Measurements from ENCODE around the gene MPP2. TPM values are rescaled to one million over a fixed set of nuclear protein-coding genes. Genes with fewer than 3 reads are reported as not detected.
A peak's percentile ranks its signal among the peaks of the same experiment; 100 is the strongest.

The MPP2 gene
- polyA plus RNA-seq, 1 of the 3 experiments (the other 2 are of a cell fraction) = 8.3 TPM

DNA sequence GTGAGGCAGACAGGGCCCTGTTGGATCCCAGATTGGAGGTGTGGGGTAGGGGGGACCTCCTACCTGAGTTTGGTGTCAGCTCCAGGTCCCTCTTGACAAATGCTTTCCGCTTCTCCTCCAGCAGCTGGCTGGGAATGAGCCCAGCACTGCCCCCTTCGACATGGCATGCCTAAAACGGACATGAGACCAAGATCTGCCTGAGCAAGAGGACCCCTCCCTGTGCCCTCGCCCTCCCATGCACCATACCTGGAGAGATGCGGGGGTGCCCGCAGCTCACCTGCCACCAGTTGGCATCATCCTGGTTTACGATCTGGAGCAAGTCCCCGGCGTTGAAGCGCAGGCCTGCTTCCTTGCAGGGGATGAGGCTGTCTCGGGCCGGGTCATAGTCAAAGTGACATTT is 26.2 kb downstream of the MPP2 start:
- TF ChIP-seq NRF1 (IDR thresholded peaks at IDR 0.05; ENCODE audit: low read depth, low read length) (no peak), NFIC (IDR thresholded peaks at IDR 0.05; ENCODE audit: borderline replicate concordance) (no peak), JUND (IDR thresholded peaks at IDR 0.05) (no peak), RAD21 (IDR thresholded peaks at IDR 0.05; ENCODE audit: low read length) (no peak)
- WGBS (ENCODE audit: low lambda C conversion rate) = 79% methylated on average over 5 of the region's 12 CpGs
- Histone ChIP-seq H3K36me3 (replicated peaks in 1 of 2; ENCODE audit: control insufficient read depth in 1 of 2, insufficient read depth in 2 of 2, low read length in 1 of 2) (no peaks in the 10 kb centered on the region), H3K9me2 (no peaks in the 10 kb centered on the region), H3K4me1 (ENCODE audit: control insufficient read depth in 1 of 2, insufficient read depth in 2 of 2, low read depth in 1 of 2, low read length in 1 of 2) (peaks cover 0 to 2% of the 10 kb centered on the region in 2 experiments; a peak in 1 of 4 replicates), H3K27ac (ENCODE audit: low read depth in 2 of 2, low read length in 1 of 2) (no peak overlapping the region), H3K79me2 (ENCODE audit: insufficient read depth) (no peaks in the 10 kb centered on the region), H2AFZ (ENCODE audit: low read depth) (no peak overlapping the region), H3K27me3 (ENCODE audit: insufficient read depth) (no peaks in the 10 kb centered on the region), H3K9ac (no peak overlapping the region), H3K4me2 (no peak overlapping the region), H4K20me1 (ENCODE audit: insufficient read depth) (no peaks in the 10 kb centered on the region), H3K9me3 (no peaks in the 10 kb centered on the region), H3K4me3 (ENCODE audit: low read depth in 2 of 2, low read length in 1 of 2) (no peak overlapping the region), H3F3A (replicated peaks; ENCODE audit: insufficient read depth) (no peaks in the 10 kb centered on the region)
- ChIA-PET POLR2A (no interaction called here), CTCF (interaction anchor here (0.6 to 10.0 kb wide), 23 partner anchors 16 to 268 kb away, joined by 3 to 344 read pairs (median 5); partner anchors contain the start of genes CD300LG, MPP2 and PPY)
- no peak for DNase-seq

DNA sequence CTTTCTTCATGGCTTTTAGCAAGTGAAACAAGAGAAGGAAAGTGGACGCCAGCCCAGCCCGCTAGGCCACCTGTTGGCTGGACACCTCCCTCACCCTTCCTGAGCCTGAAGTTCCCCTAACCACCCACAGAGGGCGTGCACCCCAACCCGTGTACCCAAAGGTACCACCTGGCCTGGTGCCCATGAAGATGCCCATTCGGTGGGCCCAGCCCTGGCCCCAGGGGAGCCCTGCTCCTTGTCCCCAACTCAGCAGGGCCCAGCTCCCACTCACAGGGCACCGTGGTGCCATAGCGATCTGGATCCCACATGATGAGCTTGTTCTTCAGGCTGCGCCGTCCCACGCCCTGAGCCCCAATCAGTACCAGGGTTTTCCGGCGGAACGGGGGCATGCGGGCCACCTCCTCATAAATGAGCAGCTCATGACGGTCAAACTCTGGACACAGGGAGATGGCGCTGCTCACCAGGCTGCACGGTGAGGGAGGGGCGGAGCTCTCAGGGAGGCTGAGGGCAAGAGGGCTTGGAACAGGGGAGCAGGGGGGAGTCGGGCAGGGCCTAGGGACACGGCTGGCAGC is 26.8 kb downstream of the MPP2 start:
- no peaks in the 10 kb centered on the region for H4K20me1 ChIP-seq (ENCODE audit: insufficient read depth)
- H3K27me3 ChIP-seq (ENCODE audit: insufficient read depth) = no peaks in the 10 kb centered on the region
- ChIA-PET CTCF (interaction anchor here (0.6 to 10.0 kb wide), 27 partner anchors 15 to 268 kb away, joined by 3 to 344 read pairs (median 5); partner anchors contain the start of genes CD300LG, MPP2 and PPY), POLR2A (no interaction called here)
- no peak overlapping the region for H3K4me2 ChIP-seq
- no peak overlapping the region for H3K27ac ChIP-seq (ENCODE audit: low read depth in 2 of 2, low read length in 1 of 2)
- no peak overlapping the region for H2AFZ ChIP-seq (ENCODE audit: low read depth)
- no peak for TF ChIP-seq RCOR1 (IDR thresholded peaks at IDR 0.05; ENCODE audit: low read length)
- TF ChIP-seq, protein P1, sequence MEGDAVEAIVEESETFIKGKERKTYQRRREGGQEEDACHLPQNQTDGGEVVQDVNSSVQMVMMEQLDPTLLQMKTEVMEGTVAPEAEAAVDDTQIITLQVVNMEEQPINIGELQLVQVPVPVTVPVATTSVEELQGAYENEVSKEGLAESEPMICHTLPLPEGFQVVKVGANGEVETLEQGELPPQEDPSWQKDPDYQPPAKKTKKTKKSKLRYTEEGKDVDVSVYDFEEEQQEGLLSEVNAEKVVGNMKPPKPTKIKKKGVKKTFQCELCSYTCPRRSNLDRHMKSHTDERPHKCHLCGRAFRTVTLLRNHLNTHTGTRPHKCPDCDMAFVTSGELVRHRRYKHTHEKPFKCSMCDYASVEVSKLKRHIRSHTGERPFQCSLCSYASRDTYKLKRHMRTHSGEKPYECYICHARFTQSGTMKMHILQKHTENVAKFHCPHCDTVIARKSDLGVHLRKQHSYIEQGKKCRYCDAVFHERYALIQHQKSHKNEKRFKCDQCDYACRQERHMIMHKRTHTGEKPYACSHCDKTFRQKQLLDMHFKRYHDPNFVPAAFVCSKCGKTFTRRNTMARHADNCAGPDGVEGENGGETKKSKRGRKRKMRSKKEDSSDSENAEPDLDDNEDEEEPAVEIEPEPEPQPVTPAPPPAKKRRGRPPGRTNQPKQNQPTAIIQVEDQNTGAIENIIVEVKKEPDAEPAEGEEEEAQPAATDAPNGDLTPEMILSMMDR (IDR thresholded peaks at IDR 0.05) = peak; percentile 71
- no peak for TF ChIP-seq YY1 (IDR thresholded peaks at IDR 0.05; ENCODE audit: low read depth)
- TF ChIP-seq RAD21 (IDR thresholded peaks at IDR 0.05; ENCODE audit: low read length) = peak; percentile 28
- no peak for TF ChIP-seq FOXM1 (IDR thresholded peaks at IDR 0.05; ENCODE audit: low read depth)
- WGBS (ENCODE audit: low lambda C conversion rate) = 78% methylated on average over 13 of the region's 20 CpGs
- H3K9me2 ChIP-seq = no peaks in the 10 kb centered on the region
- no peak overlapping the region; a peak in 1 of 4 replicates for H3K4me3 ChIP-seq (ENCODE audit: low read depth in 2 of 2, low read length in 1 of 2)
- peak; percentile 83 for DNase-seq
- no peaks in the 10 kb centered on the region for H3K79me2 ChIP-seq (ENCODE audit: insufficient read depth)
- no peaks in the 10 kb centered on the region for H3K36me3 ChIP-seq (replicated peaks in 1 of 2; ENCODE audit: control insufficient read depth in 1 of 2, insufficient read depth in 2 of 2, low read length in 1 of 2)
- H3K4me1 ChIP-seq (ENCODE audit: control insufficient read depth in 1 of 2, insufficient read depth in 2 of 2, low read depth in 1 of 2, low read length in 1 of 2) = peaks cover 0 to 2% of the 10 kb centered on the region in 2 experiments; a peak in 1 of 4 replicates
- H3F3A ChIP-seq (replicated peaks; ENCODE audit: insufficient read depth) = no peaks in the 10 kb centered on the region
- no peak overlapping the region for H3K9ac ChIP-seq
- no peaks in the 10 kb centered on the region for H3K9me3 ChIP-seq

DNA sequence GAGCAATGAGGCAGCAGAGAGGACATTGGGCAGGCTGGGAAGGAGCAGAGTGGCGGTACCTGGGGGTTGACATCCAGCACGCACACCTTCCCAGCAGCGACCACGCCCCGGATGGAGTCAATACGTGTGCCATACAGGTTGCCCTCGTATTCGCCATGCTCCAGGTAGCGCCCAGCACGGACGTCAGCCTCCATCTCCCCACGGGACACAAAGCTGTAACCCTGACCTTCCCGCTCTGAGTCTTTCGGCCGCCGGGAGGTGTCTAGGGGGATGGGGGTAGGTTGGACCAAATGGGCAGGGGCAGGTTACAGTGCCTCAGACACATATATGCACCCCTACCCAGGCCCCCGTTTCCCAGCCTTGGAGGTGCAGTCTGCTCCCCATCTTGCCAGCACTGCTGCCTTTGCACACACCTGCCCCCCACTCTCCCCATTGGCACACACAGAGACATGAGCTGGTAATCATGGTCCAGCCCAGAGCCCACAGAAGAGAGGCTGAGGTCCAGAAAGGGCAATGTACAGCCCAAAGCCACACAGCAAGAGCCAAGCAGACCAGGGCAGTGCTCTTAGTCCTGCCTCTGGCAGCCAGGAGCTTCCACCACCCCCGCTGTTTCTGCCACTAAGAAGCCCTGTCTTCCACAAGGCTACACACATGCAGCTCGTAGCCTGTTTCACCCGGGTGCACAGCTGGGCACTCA is 27.5 kb downstream of the MPP2 start:
- no peaks in the 10 kb centered on the region for H3K9me3 ChIP-seq
- H3K79me2 ChIP-seq (ENCODE audit: insufficient read depth) = no peaks in the 10 kb centered on the region
- H3K4me1 ChIP-seq (ENCODE audit: control insufficient read depth in 1 of 2, insufficient read depth in 2 of 2, low read depth in 1 of 2, low read length in 1 of 2) = peaks cover 0 to 2% of the 10 kb centered on the region in 2 experiments; a peak in 1 of 4 replicates
- H3K9ac ChIP-seq = no peak overlapping the region
- DNase-seq = no peak
- H3K4me2 ChIP-seq = no peak overlapping the region
- H4K20me1 ChIP-seq (ENCODE audit: insufficient read depth) = no peaks in the 10 kb centered on the region
- no peak overlapping the region; a peak in 1 of 4 replicates for H3K4me3 ChIP-seq (ENCODE audit: low read depth in 2 of 2, low read length in 1 of 2)
- CTCF ChIA-PET = interaction anchor here (0.6 to 10.0 kb wide), 26 partner anchors 15 to 269 kb away, joined by 3 to 344 read pairs (median 5); partner anchors contain the start of genes CD300LG, MPP2 and PPY
- H3K9me2 ChIP-seq = no peaks in the 10 kb centered on the region
- H3F3A ChIP-seq (replicated peaks; ENCODE audit: insufficient read depth) = no peaks in the 10 kb centered on the region
- no peaks in the 10 kb centered on the region for H3K27me3 ChIP-seq (ENCODE audit: insufficient read depth)
- H3K27ac ChIP-seq (ENCODE audit: low read depth in 2 of 2, low read length in 1 of 2) = no peak overlapping the region
- POLR2A ChIA-PET = no interaction called here
- H3K36me3 ChIP-seq (replicated peaks in 1 of 2; ENCODE audit: control insufficient read depth in 1 of 2, insufficient read depth in 2 of 2, low read length in 1 of 2) = no peaks in the 10 kb centered on the region
- 85% methylated on average over 20 of the region's 20 CpGs for WGBS (ENCODE audit: low lambda C conversion rate)
- H2AFZ ChIP-seq (ENCODE audit: low read depth) = no peak overlapping the region
- TF ChIP-seq JUND (IDR thresholded peaks at IDR 0.05) (no peak), SIN3A (IDR thresholded peaks at IDR 0.05; ENCODE audit: borderline replicate concordance, low read depth, low read length) (no peak), SMC3 (IDR thresholded peaks at IDR 0.05; ENCODE audit: low read depth, low read length) (no peak), MXI1 (IDR thresholded peaks at IDR 0.05; ENCODE audit: low read depth, low read length) (no peak), MEF2A (IDR thresholded peaks at IDR 0.05; ENCODE audit: borderline replicate concordance, low read depth) (no peak), RXRA (IDR thresholded peaks at IDR 0.05; ENCODE audit: borderline replicate concordance, low read depth) (no peak), GATA2 (CRISPR knock-in tag; IDR thresholded peaks at IDR 0.05) (no peak), ELF1 (IDR thresholded peaks at IDR 0.05) (no peak), TCF12 (IDR thresholded peaks at IDR 0.05) (no peak)
- TF ChIP-seq, protein P2, sequence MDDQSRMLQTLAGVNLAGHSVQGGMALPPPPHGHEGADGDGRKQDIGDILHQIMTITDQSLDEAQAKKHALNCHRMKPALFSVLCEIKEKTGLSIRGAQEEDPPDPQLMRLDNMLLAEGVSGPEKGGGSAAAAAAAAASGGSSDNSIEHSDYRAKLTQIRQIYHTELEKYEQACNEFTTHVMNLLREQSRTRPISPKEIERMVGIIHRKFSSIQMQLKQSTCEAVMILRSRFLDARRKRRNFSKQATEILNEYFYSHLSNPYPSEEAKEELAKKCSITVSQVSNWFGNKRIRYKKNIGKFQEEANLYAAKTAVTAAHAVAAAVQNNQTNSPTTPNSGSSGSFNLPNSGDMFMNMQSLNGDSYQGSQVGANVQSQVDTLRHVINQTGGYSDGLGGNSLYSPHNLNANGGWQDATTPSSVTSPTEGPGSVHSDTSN (IDR thresholded peaks at IDR 0.05) = no peak
- TF ChIP-seq, protein P3, sequence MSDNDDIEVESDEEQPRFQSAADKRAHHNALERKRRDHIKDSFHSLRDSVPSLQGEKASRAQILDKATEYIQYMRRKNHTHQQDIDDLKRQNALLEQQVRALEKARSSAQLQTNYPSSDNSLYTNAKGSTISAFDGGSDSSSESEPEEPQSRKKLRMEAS (IDR thresholded peaks at IDR 0.05; ENCODE audit: low read depth) = no peak

Measured in SK-N-SH (cell line).